ENCODE results near the gene HS3ST3B1. TPM values are rescaled to one million over a fixed set of nuclear protein-coding genes. Genes with fewer than 3 reads are reported as not detected.
A peak's percentile ranks its signal among the peaks of the same experiment; 100 is the strongest.

Gene HS3ST3B1
- total RNA-seq, 4 donors from 2014 or later, result 4.3 to 30.1 (median 15.5) TPM

- WGBS, 2 donors, result 31 to 51% methylated on average over 8 of the region's 8 CpGs
- intact Hi-C loops (cut with DNase I; ENCODE audit: low total_unique reads), result no loop called here
- peak in 1 of 2 donors; percentile 65 for DNase-seq (ENCODE audit: low spot score in 2 of 2)
- TF ChIP-seq POLR2A (IDR thresholded peaks at IDR 0.05), result no peak
- no peak for TF ChIP-seq CTCF (IDR thresholded peaks at IDR 0.05)
- H3K4me3 ChIP-seq (ENCODE audit: low read depth, poor library complexity, severe bottlenecking), result no peak overlapping the region
Measured at GRCh38 chr17:14330492-14330962, 29.6 kb downstream of the HS3ST3B1 start.

DNA sequence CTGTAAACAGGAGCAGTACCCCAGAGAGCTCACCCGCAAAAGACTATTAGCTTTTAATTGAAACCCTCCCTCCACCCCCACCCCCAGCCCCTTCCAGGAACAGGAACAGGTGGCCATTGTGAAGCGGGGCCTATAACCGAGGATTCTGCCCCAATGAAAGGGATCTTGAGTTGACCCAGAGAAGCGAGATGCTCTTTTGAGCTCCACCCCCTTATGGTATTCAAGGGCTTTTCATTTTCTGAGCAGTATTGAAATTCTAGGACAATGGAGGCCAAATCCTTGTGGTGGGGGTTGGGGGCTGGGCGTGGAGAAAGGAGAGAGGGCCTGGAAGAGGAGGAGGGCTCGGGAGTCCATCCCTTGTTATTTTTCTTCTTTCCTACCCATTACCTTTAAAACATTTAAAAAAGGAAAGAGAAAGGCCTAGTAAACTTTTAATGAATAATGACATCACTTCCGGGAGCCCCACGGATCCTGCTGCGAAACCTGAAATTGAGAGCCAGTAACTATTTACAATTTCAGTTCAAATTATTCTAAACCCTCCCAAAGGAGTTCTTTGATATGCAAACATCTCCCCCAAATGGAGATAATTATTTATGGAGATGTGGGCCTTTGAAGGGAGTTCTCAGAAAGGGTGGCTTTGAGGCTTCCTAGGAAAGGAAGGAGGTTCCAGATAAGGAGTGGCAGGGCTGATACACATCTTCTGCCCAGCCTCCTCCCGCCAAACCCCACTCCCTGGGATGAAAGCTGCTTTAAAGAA is 30.5 kb downstream of the HS3ST3B1 start:
- TF ChIP-seq POLR2A (IDR thresholded peaks at IDR 0.05), result no peak
- 85% methylated on average over 10 of the region's 10 CpGs for WGBS, 2 donors
- intact Hi-C loops (cut with DNase I; ENCODE audit: low total_unique reads), result no loop called here
- peak in 1 of 2 donors; percentile 40 for DNase-seq (ENCODE audit: low spot score in 2 of 2)
- H3K4me3 ChIP-seq (ENCODE audit: low read depth, poor library complexity, severe bottlenecking), result no peak overlapping the region

DNA sequence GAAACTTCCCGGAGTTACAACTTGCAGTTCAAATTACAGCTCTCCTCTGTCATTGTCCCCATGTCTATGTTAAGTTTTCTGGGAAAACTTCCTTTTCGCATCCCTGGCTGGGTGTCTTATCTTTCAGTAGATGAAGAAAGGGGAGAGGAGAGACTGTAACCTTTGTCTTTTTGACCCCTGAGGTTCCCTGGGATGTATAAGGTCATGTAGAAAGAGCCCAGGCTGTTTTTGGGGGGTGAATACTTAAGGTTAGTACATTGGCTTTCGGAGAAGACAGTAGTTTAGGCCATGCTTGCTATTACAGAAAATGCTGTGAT is 31.1 kb downstream of the HS3ST3B1 start:
- H3K4me3 ChIP-seq (ENCODE audit: low read depth, poor library complexity, severe bottlenecking), result no peak overlapping the region
- 81 to 83% methylated on average over 3 of the region's 3 CpGs for WGBS, 2 donors
- no peak for TF ChIP-seq POLR2A (IDR thresholded peaks at IDR 0.05)
- TF ChIP-seq CTCF (IDR thresholded peaks at IDR 0.05), result no peak
- intact Hi-C loops (cut with DNase I; ENCODE audit: low total_unique reads), result no loop called here
- no peak for DNase-seq (ENCODE audit: low spot score in 2 of 2)

GRCh38 chr17:14332331-14332730 is 31.4 kb downstream of the HS3ST3B1 start:
- peak in 1 of 2 donors; percentile 26 for DNase-seq (ENCODE audit: low spot score in 2 of 2)
- H3K4me3 ChIP-seq (ENCODE audit: low read depth, poor library complexity, severe bottlenecking), result no peak overlapping the region
- 89 to 94% methylated on average over 10 of the region's 10 CpGs for WGBS, 2 donors
- TF ChIP-seq CTCF (IDR thresholded peaks at IDR 0.05) (no peak), POLR2A (IDR thresholded peaks at IDR 0.05) (no peak)
- intact Hi-C loops (cut with DNase I; ENCODE audit: low total_unique reads), result no loop called here

DNA sequence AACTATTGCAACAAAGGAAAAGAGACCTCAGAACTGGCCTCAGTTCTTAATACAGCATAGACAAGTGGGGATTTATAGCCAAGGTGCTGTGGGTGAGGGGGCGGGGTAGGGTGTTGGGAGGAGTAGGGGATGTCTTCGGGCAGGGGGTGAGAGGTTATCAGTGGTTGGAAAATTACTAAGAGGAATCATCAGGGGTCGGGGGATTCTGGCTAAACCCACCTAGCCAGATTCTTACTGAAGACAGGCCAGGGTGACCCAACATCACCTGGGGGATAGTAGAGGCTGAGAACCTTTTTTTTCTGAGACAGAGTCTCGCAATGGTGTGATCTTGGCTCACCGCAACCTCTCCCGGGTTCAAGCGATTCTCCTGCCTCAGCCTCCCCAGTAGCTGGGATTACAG is 32.6 kb downstream of the HS3ST3B1 start:
- intact Hi-C loops (cut with DNase I; ENCODE audit: low total_unique reads), result no loop called here
- WGBS, 2 donors, result 94 to 96% methylated on average over 7 of the region's 7 CpGs
- DNase-seq (ENCODE audit: low spot score in 2 of 2), result peak in 1 of 2 donors; percentile 65

More for the DNA sequence above, 32.6 kb downstream of the HS3ST3B1 start:
- no peak for TF ChIP-seq CTCF (IDR thresholded peaks at IDR 0.05)
- no peak for TF ChIP-seq POLR2A (IDR thresholded peaks at IDR 0.05)
- H3K4me3 ChIP-seq (ENCODE audit: low read depth, poor library complexity, severe bottlenecking), result no peak overlapping the region
